Natural killer cell (primary cell): Measurements from ENCODE around the gene B3GNT7. TPM values are rescaled to one million over a fixed set of nuclear protein-coding genes. Genes with fewer than 3 reads are reported as not detected.

Source experiments
- ATAC-seq, 3 donors: fragments of 150-1000 bp in 2 of 3; fragments of 200-7000 bp in 1 of 3; cut with Tn5 transposase; 1 replicate in 1 of 3; 2 replicates in 2 of 3; pipeline ENCODE4 v1.10.0; 2021; ENCODE audit warnings: mild to moderate bottlenecking in 2 of 3, moderate library complexity in 2 of 3
- DNase-seq, 2 donors: peaks; one replicate each; pipeline versions ENCODE4 v3.0.0 to v3.0.0-alpha.2; 2013 to 2021; ENCODE audit warnings: mixed read lengths in 1 of 2
- H3K27ac ChIP-seq: one replicate; pipeline ENCODE4 v1.5.1; 2013; ENCODE audit warnings: mild to moderate bottlenecking, low read length
- H3K27me3 ChIP-seq: one replicate; pipeline ENCODE4 v1.6.1; 2013; ENCODE audit warnings: low read length; ENCODE audit not compliant: control insufficient read depth, insufficient read depth
- H3K36me3 ChIP-seq: one replicate; pipeline ENCODE4 v1.6.1; 2013; ENCODE audit warnings: low read length; ENCODE audit not compliant: control insufficient read depth, insufficient read depth
- H3K4me1 ChIP-seq: one replicate; pipeline ENCODE4 v1.6.1; 2013; ENCODE audit warnings: low read length; ENCODE audit not compliant: control insufficient read depth, insufficient read depth
- H3K4me3 ChIP-seq: one replicate; pipeline ENCODE4 v1.5.1; 2013; ENCODE audit warnings: low read length
- H3K9me3 ChIP-seq: one replicate; pipeline ENCODE4 v1.6.1; 2013; ENCODE audit warnings: low read length; ENCODE audit not compliant: control insufficient read depth, insufficient read depth
- H3K27ac Mint-ChIP-seq, 2 donors: one replicate each; pipeline ENCODE4 v1.8.0; 2022; ENCODE audit warnings: mild to moderate bottlenecking in 2 of 2, mixed read lengths in 2 of 2, moderate library complexity in 1 of 2
- H3K27me3 Mint-ChIP-seq, 2 donors: one replicate each; pipeline ENCODE4 v1.8.0; 2022; ENCODE audit warnings: low read depth in 2 of 2, mixed read lengths in 2 of 2
- H3K36me3 Mint-ChIP-seq: one replicate; pipeline ENCODE4 v1.8.0; 2022; ENCODE audit warnings: mixed read lengths
- H3K4me1 Mint-ChIP-seq, 2 donors: one replicate each; pipeline ENCODE4 v1.8.0; 2022; ENCODE audit warnings: mixed read lengths in 2 of 2
- H3K4me3 Mint-ChIP-seq: one replicate; pipeline ENCODE4 v1.8.0; 2022; ENCODE audit warnings: mild to moderate bottlenecking, moderate library complexity, mixed read lengths
- H3K9me3 Mint-ChIP-seq, 2 donors: one replicate each; pipeline ENCODE4 v1.8.0; 2022; ENCODE audit warnings: mixed read lengths in 2 of 2
- WGBS: methylation state at CpG from one replicate; pipeline ENCODE4 v1.1.7; 2013; ENCODE audit warnings: missing lambda C conversion rate; ENCODE audit not compliant: insufficient coverage; 5-methylcytosine and 5-hydroxymethylcytosine counted together
- intact Hi-C: fragments of 100-400 bp; cut with micrococcal nuclease; formaldehyde crosslinking; loops from one replicate; pipeline ENCODE4 v1.14.2; 2022
- total RNA-seq, 4 donors: library from RNA; stranded (reverse); fragments of 120-200 nt in 1 of 4; gene quantifications; one replicate each; pipeline versions ENCODE4 v1.2.3 to v1.2.4, GENCODE V29; 2013 to 2022
- TF ChIP-seq, protein P1 (sequence below): fragments of 200-600 bp; IDR thresholded peaks from one replicate; pipeline ENCODE4 v1.8.0; 2022; ENCODE audit warnings: antibody characterized with exemption

B3GNT7 gene
- total RNA-seq, 3 donors from 2014 or later (not counting 1 experiment from before 2014, with no cell fraction given) = 87.5 to 151 (median 113) TPM

DNA sequence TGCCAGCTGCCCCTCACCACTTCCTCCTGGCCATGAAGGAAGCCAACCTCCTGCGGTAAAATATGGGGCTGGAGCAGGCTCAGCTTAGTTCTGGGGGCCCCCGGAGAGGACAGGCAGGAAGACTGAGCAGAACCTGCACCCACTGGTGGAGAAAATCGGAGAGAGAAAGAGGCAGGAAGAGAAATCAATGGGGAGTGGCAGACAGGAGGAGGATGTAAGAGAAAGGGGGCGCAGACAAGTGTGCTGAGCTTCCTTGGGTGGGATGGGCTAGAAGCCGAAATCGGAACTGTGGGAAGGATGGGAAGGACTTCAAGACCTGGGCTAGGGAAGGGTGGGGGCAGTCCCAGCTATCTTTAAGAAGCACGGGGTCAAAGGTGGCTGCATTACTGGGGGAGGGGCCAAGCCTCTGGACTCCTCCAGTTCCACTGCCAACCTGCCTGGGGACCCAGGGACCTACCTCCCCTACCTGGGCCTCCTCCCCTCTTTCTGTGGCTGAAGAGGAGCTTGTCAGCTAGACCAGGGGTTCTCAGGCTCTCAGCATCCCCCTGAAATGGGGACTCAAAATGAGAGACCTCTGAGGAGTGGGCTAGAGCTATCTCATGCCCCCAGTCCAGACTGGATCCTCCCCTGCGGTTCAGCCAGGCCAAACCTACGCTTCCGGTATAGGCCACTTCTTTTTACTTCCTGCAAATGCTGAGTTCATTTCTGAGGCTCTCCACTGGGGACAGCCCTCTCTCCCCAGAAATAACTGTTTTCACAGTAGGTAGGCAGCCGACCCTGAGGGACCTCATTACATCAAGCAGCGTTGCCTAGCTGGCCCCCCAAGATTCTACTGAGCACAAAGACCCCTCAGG lies 33.6 kb upstream of the B3GNT7 start:
- no peaks in the 10 kb centered on the region for H3K9me3 Mint-ChIP-seq
- Histone ChIP-seq H3K36me3 (no peaks in the 10 kb centered on the region), H3K4me3 (no peak overlapping the region), H3K9me3 (no peaks in the 10 kb centered on the region), H3K27me3 (no peaks in the 10 kb centered on the region), H3K4me1 (peaks cover 35% of the 10 kb centered on the region), H3K27ac (peak overlapping the region; percentile 85)
- intact Hi-C loops = loop anchor here (1.0 to 5.0 kb wide), 2 partner anchors 30 to 50 kb away; no protein-coding TSS in a partner anchor
- H3K27ac Mint-ChIP-seq = peak overlapping the region; percentile 87 to 95
- H3K4me3 Mint-ChIP-seq = peak overlapping the region; percentile 82
- peaks cover 27 to 33% of the 10 kb centered on the region in 2 donors for H3K4me1 Mint-ChIP-seq
- H3K36me3 Mint-ChIP-seq = no peaks in the 10 kb centered on the region
- WGBS = 32% methylated on average over 11 of the region's 12 CpGs
- TF ChIP-seq, protein P1, sequence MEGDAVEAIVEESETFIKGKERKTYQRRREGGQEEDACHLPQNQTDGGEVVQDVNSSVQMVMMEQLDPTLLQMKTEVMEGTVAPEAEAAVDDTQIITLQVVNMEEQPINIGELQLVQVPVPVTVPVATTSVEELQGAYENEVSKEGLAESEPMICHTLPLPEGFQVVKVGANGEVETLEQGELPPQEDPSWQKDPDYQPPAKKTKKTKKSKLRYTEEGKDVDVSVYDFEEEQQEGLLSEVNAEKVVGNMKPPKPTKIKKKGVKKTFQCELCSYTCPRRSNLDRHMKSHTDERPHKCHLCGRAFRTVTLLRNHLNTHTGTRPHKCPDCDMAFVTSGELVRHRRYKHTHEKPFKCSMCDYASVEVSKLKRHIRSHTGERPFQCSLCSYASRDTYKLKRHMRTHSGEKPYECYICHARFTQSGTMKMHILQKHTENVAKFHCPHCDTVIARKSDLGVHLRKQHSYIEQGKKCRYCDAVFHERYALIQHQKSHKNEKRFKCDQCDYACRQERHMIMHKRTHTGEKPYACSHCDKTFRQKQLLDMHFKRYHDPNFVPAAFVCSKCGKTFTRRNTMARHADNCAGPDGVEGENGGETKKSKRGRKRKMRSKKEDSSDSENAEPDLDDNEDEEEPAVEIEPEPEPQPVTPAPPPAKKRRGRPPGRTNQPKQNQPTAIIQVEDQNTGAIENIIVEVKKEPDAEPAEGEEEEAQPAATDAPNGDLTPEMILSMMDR = peak; percentile 59
- H3K27me3 Mint-ChIP-seq = no peaks in the 10 kb centered on the region
- DNase-seq (peak; percentile 45 to 57), ATAC-seq (peak; percentile 88 to 95 (median 91))

DNA sequence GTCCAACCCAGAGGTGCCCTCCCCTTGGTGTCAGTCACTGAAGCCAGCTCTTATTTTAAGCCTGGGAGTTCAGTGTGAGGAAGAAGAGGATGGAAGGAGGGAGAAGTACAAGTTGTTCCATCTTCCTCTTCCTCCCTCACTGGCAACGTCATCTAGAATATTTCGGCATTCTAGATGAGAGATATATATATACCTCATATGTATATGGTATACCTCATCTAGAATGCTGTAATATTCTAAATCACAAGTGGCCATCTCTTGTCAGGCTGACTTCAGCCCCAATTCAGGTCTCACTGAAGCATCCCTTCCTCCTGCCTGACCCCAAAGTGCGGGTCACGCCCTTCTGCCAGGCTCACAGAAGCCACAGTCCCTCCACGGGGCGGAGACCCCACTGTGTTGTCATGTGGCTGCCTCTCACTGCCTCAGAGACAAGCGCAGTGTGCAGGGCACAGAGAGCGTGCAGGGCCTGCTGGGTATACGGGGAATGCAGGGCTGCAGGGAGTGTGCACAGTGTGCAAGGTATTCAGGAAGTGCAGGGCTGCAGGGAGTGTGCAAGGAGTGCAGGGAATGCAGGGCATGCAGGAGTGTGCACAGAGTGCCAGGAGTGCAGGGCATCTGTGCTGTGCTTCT lies 32.8 kb upstream of the B3GNT7 start:
- peak overlapping the region; percentile 82 for H3K4me3 Mint-ChIP-seq
- Histone ChIP-seq H3K4me1 (peaks cover 35% of the 10 kb centered on the region), H3K27me3 (no peaks in the 10 kb centered on the region), H3K4me3 (no peak overlapping the region), H3K27ac (peak overlapping the region; percentile 85), H3K9me3 (no peaks in the 10 kb centered on the region), H3K36me3 (no peaks in the 10 kb centered on the region)
- no peak for DNase-seq
- peak; percentile 45 to 48 (median 45) for ATAC-seq
- TF ChIP-seq, protein P1 = no peak
- no peaks in the 10 kb centered on the region for H3K27me3 Mint-ChIP-seq
- intact Hi-C loops = loop anchor here (1.0 to 5.0 kb wide), 2 partner anchors 30 to 50 kb away; no protein-coding TSS in a partner anchor
- H3K27ac Mint-ChIP-seq = peak overlapping the region; percentile 87 to 95
- peaks cover 27 to 33% of the 10 kb centered on the region in 2 donors for H3K4me1 Mint-ChIP-seq
- H3K9me3 Mint-ChIP-seq = no peaks in the 10 kb centered on the region
- 27% methylated on average over 7 of the region's 9 CpGs for WGBS
- H3K36me3 Mint-ChIP-seq = no peaks in the 10 kb centered on the region

- H3K4me3 ChIP-seq = no peak overlapping the region
- no peaks in the 10 kb centered on the region for H3K9me3 ChIP-seq
- H3K36me3 ChIP-seq = no peaks in the 10 kb centered on the region
- ATAC-seq (no peak), DNase-seq (no peak)
- intact Hi-C loops = loop anchor here (5.0 kb wide), 1 partner anchor 48 kb away; no protein-coding TSS in a partner anchor
- H3K27ac Mint-ChIP-seq = no peak overlapping the region
- H3K27me3 ChIP-seq = no peaks in the 10 kb centered on the region
- peaks cover 35% of the 10 kb centered on the region for H3K4me1 ChIP-seq
- TF ChIP-seq, protein P1 = no peak
- H3K4me1 Mint-ChIP-seq = peaks cover 27 to 33% of the 10 kb centered on the region in 2 donors
- WGBS = 93% methylated on average over 5 of the region's 5 CpGs
- no peak overlapping the region for H3K27ac ChIP-seq
- H3K4me3 Mint-ChIP-seq = no peak overlapping the region
- H3K9me3 Mint-ChIP-seq = no peaks in the 10 kb centered on the region
- no peaks in the 10 kb centered on the region for H3K36me3 Mint-ChIP-seq
- H3K27me3 Mint-ChIP-seq = no peaks in the 10 kb centered on the region
These were observed 31.4 kb upstream of the B3GNT7 start for GRCh38 chr2:231364061-231364460.
